Right ventricle myocardium inferior (tissue), 1 donor: ENCODE measurements around the gene CD81. TPM values are rescaled to one million over a fixed set of nuclear protein-coding genes. Genes with fewer than 3 reads are reported as not detected.

Experiments used
- ATAC-seq: fragments of 200-7000 bp; cut with Tn5 transposase; one replicate; pipeline ENCODE4 v1.9.1; 2020; ENCODE audit warnings: mild to moderate bottlenecking, moderate library complexity
- DNase-seq: peaks from one replicate; pipeline ENCODE4 v3.0.0; 2021; ENCODE audit errors: missing footprints
- intact Hi-C: fragments of 100-400 bp; cut with DNase I; formaldehyde crosslinking; loops from one replicate; pipeline ENCODE4 v1.11.0; 2022
- total RNA-seq: library from RNA; stranded (reverse); fragmentation: NEBNext Ultra II Directional; extraction: Animal tissue kit (Norgen Biotek cat#: 25700); gene quantifications from one replicate; pipeline ENCODE4 v1.2.1, GENCODE V29; 2021
- donor health status: DM: no; HTN: yes; CAD: no; lungs with severe emphysema.

The CD81 gene
- total RNA-seq, 1 donor from 2014 or later = 531 TPM

DNA sequence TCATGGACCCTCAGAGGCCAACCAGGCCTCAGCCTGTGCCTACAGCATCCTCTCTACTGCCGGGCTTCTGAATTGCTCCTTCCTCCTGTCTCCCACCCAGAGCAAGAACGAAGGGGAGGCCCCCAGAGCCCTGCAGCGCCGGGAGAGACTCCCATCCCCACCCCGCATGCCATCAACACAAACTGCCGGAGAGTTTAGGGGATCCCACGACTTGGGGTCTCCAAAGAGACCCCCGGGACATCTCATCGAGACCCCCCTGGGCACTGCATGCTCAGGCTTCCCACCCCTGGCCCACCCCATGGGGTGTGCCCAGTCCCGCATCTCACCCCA lies 8.3 kb upstream of the CD81 start:
- intact Hi-C loops = no loop called here
- no peak for DNase-seq
- no peak for ATAC-seq

DNA sequence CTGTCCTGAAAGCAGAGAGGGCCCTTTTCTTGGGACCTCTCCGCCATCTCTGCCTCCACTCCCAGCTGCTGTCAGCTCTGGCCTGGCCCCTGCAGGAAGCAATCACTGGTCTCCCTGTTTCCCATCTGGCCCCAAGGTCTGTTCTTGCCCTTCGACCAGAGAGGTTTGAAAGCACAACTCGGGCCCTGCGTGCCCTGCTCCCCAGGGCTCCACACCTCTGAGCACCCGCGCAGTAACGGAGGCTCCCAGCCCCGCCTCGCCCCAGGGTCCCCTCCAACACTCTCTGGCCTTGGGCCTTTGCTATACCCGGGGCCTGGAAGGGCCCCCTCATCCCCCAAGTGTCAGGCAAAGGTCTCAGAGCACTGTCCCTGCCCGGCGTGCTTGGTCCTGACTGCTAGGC lies 7.8 kb upstream of the CD81 start:
- DNase-seq (no peak), ATAC-seq (no peak)
- intact Hi-C loops = no loop called here

DNA sequence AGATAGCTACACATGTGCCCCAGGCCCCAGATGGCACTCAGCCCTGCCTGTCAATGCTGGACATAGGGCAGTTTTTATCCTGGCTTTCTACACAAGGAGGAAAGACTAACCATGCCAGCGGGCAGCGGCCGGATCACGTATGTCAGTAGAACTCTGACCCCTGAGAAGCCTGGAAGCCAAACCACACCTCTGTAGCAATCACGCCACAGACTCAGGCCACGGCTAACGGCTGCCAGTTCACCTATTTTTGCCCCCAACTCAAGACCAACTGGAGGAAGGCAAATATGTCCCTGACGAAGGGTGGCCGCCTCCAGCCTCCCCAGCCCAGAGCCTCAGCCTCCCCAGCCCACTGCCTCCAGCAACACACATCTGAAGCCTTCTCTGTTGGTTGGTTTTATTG lies 7.2 kb upstream of the CD81 start:
- intact Hi-C loops = no loop called here
- ATAC-seq (no peak), DNase-seq (peak; percentile 66)

DNA sequence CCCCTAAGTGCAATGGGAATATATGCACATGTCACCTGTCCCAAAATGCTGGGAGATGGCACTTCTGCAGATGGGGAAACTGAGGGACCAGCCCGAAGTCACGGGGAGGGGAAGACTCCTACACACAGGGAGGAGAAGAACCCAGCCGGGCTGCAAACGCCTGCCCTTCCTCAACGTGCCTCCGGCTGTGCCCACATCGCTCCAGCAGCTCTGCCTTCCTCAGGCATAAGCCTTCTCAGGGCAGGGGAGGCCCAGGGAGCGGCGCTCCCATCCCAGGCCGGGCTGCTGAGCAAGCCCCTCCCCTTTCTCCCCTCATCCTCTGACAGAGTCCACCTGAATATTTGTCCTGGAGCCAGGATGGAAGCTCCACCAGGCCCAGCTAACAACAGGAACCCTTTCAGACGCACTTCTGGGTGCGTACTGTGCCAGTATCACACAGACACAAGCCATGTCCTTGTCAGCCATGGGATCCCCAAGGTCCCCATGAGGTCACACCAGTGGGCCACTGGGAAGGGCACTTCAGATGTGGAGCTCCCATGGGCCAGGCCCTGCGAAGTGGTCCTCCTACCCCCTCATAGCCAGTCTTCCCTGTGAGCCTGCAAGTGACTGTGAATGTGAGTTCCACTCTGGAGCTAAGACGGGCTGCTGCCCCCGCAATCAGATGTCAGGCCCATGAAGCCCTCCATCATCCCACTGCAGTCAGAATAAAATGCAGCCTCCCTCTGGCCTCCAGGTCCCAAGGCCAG lies 2.5 kb upstream of the CD81 start:
- DNase-seq = peak; percentile 62
- intact Hi-C loops = loop anchor here (1.0 to 5.0 kb wide), 3 partner anchors 59 to 88 kb away; no protein-coding TSS in a partner anchor
- peak; percentile 62 for ATAC-seq

DNA sequence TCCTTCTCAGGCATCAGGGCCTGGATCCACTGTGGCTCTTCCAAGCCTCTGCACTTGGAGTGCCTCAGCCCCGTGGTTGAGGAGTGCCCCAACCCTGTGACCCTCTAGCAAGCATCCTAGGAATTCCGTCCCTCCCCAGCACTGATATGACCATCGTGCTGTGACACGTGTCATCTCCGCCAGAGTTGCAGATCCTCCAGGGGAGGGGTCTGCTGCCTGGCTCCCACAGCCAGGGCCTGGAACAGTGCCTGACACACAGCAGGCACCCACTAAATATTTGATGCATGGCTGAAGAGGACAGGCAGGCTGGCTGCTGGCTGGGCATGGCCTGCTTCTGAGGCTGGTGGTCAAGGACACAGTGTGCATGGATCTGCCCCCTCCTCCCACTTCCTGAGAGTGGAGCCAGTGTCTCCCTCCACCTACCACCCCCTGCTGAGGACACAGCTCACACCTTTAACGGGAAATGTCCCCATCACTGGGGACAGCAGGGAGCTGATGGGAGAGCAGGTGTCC lies 1.7 kb upstream of the CD81 start:
- intact Hi-C loops = loop anchor here (1.0 to 5.0 kb wide), 3 partner anchors 60 to 87 kb away; no protein-coding TSS in a partner anchor
- DNase-seq (peak; percentile 75), ATAC-seq (peak; percentile 75)

DNA sequence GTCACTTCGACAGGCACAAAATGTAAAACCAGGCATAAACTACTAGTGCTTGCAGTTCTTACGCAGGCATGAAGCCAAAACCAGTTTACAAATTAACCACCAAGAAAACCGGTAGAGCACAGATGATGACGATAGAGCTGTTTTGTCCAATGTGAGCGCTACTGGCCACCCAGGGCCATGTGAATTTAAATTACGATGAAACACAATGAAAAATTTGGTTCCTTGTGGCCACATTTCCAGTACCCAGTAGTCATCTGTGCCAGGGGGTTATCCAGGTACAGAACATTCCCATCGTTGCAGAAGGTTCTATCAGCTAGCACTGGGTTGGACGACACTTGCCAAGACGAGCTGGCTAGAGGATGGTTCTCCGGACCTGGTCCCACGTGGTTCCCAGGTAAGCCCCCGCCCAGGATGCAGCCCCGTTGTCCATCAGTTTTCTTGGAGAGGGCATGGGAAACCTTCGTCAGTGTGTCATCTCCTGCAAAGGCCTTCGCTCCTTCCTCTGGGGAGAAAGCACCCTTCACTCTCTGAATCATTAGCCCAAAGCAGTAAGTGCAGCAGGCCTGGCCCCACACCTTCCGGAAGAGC lies 1.1 kb upstream of the CD81 start:
- DNase-seq (no peak), ATAC-seq (no peak)
- intact Hi-C loops = loop anchor here (1.0 to 5.0 kb wide), 3 partner anchors 61 to 86 kb away; no protein-coding TSS in a partner anchor

DNA sequence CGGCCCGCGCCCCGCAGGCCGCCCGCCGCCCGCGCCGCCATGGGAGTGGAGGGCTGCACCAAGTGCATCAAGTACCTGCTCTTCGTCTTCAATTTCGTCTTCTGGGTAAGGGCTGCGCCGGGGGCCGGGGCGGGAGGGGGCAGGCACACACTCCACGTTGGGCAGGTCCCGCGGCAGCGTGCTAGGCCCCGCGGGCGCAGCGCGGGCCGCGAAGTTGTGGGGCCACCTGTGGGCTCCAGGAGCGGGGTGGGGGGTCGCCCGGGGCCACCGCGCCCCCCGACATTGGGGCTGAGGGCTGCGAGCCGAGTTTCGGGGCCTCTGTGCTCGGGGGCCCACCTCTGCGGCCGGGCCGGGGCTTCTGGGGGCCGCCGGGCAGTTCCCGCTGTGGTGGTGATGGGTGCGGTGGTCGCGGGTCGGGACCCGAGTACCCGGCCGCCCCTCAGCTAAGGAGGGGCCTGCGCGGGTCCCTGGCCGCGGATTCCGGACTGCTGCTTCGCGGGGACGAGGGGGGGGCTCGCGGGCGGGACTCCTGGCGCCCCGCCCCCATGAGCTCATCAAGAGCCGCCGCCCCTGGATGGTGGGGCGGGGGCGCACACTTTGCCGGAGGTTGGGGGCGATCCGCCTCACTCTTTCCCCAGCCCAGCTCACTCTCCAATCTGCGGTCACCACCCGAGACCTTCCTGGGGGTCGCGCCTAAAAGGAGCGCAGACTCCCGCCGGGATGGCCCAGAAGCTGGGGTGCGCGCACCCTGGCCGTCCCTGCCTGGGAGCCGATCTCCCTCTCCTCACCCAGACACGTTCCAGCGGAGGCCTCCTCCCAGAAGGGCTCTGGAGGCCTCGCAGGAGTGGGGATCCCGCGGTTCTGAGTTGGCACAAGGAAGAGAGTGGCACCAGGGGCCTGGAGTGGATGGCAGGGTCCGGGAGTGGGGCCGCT lies 667 bp downstream of the CD81 start:
- ATAC-seq = peak; percentile 17
- peak; percentile 84 for DNase-seq
- intact Hi-C loops = loop anchor here (2.0 to 5.0 kb wide), 2 partner anchors 23 to 85 kb away; partner anchors contain the start of gene TSSC4

DNA sequence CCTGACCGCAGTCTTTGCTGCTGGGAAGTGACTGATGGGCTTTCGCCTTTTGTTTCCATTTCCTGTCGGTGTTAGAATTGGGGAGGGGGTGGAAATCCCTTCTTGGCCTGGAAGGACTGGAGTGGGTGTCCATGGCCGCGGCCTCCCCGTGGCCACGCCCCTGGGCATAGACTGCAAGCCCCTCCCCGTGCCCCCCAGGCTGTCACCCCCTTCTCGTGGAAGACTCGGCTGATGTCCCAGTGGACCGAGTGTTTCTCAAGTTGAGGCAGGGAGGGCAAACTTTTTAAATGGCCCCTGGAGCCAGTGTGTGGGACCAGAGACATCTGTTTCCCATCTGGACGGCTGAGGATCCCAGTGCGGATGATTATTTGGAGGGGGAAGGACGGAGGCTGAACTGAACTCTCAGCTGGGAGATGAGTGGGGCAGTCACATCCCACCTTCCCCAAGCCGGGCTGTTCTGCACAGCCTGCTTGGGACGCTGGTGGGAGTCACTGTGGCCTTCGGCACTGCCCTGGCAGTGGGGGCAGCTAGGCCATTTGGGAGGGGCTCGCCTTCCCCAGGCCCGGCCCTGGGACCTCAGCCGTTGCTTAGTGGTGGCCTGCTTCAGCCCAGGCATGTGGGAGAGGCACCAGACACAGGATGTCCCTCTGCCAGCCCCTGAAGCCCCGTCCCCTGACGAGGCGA lies 1.6 kb downstream of the CD81 start:
- DNase-seq (peak; percentile 79), ATAC-seq (peak; percentile 11)
- intact Hi-C loops = loop anchor here (2.0 to 5.0 kb wide), 2 partner anchors 22 to 84 kb away; partner anchors contain the start of gene TSSC4

DNA sequence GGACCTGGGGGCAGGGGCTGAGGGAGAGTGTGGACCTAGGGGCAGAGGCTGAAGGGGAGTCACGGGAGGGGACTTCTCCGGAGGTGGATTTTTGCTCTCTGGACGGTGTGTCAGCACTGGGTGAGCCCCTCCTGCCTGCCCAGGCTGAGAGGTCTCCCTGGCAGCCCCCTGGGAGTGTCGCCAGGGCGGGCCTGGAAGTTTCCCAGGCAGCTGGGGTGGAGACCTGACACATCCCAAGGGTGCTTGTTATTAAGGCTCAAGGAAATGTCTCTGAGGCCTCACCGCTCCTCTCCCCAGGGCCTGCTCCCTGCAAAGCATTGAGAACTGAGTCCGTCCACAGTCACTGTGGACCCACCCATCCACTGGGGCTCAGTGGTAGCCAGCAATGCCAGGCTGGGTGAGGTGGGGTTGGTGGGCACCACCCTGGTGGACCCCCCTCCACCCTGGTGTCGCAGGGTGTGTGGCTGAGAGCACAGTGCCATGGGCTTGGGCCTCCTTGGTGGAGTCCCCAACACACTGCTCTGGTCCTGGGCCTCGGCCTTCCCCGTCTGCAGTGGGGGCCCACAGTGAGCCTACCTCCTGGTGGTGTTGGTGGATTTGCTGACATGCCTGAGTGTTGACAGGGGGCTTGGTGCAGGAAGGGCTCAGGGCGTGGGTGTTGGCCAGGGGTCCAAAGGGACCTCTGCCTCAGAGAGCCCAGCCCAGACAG lies 2.5 kb downstream of the CD81 start:
- peak; percentile 64 for DNase-seq
- intact Hi-C loops = loop anchor here (2.0 to 5.0 kb wide), 2 partner anchors 21 to 83 kb away; partner anchors contain the start of gene TSSC4

DNA sequence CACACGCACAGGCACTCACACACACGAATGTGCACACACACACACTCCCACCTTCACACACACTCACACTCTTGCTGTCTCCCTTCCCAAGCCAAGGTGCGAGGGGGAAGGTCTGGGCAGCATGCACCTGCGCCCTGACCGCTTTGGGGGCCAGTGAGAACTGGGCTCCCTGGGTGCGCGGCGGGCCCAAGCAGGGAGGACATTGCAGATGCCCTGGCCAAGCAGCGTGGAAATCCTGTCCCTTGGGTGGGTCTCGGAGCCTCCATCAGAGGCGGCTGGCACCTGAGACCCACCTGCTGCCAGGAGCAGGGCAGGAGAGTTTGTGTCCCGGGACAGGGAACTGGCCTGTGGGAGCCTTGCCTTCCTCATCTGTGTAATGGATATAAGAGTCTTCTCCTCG lies 3.3 kb downstream of the CD81 start:
- intact Hi-C loops = no loop called here
- ATAC-seq = no peak
- peak; percentile 63 for DNase-seq

More for the DNA sequence above, 2.5 kb downstream of the CD81 start:
- ATAC-seq = no peak

DNA sequence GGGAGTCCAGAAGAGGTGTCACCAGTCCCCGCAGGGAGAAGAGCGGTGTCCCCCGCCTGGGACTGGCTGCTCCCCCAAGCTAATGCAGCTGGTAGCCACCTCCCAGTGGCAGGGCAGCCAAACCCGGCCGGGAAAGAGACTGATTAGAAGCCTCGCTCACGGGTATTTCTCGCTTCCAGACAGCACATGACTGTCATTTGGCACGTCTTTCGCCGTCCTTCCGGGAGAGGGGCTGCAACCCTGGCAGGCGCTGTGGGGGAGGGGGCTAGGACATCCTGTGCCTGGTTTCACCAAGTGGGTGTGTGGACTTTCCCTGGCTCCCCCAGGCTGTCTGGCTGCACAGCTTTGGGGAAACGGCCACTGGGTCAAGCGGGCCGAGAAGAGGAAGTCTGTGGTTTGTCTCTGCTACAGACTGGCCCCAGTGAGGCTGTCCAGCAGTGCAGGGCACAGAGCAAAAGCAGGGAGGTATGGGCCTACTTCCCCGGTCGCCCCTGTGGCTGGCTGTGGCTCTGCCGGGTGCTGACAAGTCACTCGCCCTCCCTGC lies 3.8 kb downstream of the CD81 start:
- DNase-seq (peak; percentile 85), ATAC-seq (peak; percentile 35)
- intact Hi-C loops = no loop called here

DNA sequence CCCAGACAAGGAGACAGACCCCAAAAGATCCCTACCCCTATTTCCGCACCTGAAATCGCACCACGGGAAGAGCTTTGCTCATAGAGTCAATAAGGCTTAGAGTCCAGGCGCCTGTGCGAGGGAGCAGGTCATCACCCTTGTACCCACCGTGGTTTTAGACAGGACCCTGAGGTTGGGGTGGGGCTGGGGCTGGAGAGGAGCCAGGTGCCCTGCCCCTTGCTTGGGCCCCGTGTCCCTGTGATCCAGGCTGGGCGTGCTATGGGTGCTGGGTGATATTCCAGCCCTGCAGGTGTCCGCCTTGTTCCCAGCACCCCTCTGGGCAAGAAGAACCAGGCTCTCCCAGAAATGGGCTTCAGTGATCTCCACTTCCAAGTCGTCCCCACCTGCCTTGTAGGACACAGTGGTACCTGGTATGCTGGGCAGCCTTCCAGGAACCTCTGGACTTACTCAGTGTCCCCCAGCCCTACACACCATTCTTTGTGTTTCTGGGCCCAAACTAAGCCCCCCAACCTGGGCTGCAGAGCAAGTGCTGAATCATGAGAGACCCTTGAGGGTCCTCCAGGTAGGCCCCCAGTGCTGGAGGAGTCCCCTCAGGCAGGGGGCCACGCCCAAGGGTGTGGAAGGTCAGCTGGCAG lies 4.5 kb downstream of the CD81 start:
- intact Hi-C loops = no loop called here
- no peak for ATAC-seq
- peak; percentile 47 for DNase-seq

DNA sequence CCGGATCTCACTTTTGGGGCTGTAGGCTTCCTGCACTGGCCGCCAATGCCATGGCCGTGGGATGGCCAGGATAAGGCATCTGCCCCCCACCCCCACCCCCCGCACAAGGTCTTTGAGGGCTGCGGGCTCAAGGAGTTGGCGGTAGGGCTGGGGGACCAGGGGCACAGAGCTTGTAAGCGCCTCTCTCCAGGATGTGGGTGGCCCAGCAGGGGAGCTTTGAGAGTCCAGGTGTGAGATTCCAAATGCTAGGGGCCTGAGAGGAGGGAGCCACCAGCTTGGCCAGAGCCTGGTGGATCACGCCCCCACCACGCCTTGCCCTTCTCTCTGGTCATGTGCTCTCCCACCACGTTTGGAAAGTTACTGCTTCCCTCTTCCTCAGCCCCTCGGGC lies 5.0 kb downstream of the CD81 start:
- DNase-seq (peak; percentile 57), ATAC-seq (no peak)
- intact Hi-C loops = no loop called here

DNA sequence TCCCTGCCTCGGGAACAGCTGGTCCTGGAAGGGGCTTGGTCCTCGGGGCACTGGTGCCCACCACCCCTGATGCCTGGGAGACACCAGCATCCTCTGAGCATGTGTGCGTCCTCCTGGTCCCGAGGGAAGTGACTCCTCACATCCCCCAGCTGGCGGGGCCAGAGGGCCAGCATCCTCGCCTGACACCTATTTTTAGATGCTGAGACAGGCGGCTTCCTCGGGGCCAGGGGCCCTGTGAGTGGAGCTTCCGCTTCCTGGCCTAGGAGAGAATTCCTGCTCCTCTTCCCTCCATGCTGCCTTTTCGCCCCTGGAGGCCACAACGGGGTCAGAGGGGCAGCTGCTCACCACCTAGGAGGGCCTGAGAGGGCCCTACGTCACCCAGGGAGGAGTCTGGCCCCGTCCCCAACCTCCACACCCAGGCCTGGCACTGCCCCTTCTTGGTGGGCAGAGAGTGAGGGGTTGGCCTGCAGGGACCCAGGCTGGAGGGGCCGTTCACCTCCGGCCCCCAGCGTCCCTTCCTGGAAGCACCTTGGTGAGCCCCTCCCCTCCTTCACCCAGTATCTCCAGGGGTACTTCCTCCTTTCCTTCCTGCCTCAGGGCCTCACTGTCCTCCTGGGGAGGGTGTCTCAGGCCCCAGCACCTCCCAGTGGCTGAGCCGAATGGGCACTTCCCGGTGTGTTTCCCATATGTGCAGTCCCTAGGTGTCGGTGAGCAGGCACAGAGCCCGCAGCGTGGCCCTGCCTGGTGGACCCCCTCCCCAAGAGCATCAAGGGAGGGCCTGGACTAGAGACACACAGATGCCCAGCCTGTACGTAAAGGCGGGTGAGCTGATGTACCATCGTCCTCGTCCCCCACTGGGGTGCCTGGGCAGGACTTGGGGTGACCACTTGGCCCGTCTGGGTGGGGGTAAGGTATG lies 6.1 kb downstream of the CD81 start:
- DNase-seq (peak; percentile 89), ATAC-seq (peak; percentile 34)
- intact Hi-C loops = no loop called here

DNA sequence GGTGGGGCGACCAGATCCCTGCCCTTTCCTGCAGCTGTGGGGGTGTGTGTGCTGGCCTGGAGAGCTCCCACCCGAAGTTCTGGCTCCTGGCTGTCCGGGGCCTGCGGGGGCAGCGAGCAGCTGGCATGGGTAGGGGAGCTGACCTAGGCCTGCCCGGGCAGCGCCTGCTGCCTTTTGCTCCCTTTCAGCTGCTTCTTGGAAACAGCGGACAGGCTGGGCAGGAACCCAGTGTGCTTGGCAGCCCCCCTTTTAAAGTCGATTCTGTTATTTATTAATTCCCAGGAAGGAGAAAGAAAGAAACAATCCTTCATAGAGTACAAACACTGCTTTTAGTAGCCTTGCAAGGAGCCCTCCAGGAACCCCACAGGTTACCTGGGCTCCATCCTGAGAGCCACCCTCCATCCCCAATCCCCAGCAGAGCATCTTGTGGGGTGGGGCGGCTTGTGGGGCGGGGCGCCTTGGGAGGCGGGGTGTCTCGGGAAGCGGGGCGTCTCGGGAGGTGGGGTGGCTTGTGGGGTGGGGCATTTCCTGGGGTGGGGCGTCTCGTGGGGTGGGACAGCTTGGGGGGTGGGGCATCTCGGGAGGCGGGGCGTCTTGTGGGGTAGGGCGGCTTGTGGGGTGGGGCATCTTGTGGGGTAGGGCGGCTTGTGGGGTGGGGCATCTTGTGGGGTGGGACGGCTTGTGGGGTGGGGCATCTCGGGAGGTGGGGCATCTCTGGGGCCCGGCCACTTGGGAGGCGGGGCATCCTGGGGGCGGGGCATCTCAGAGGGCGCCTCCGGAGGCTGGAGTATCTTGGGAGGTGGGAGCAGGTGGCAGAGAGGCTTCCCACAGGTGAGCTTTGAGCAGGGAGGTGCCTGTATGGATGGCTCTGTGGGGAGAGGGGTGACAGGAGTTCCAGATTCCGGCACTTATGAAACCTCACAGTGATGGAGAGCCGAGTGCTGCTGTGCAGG lies 7.0 kb downstream of the CD81 start:
- intact Hi-C loops = no loop called here
- DNase-seq (peak; percentile 66), ATAC-seq (no peak)
